ENCODE data around the gene ACTR1B. TPM values are rescaled to one million over a fixed set of nuclear protein-coding genes. Genes with fewer than 3 reads are reported as not detected.
"Not testable (repeated sequence)": the region's sequence is repeated elsewhere in the genome, so short reads cannot be mapped to it uniquely, and the experiment has no call there.

The ACTR1B gene
- total and polyA plus RNA-seq, 2 of the 4 experiments (the other 2 are of a cell fraction), result 40.5 to 68.8 TPM

- H3K4ac ChIP-seq (ENCODE audit: low read depth, low read length); H2BK15ac ChIP-seq (ENCODE audit: low read depth, low read length); H2BK120ac ChIP-seq (ENCODE audit: low read depth, low read length); H3K4me2 ChIP-seq (ENCODE audit: low read depth, low read length); H3K56ac ChIP-seq (ENCODE audit: extremely low read depth, insufficient read depth, low read length); H3K9me3 ChIP-seq (ENCODE audit: control insufficient read depth, insufficient read depth, low read length); H3K18ac ChIP-seq (ENCODE audit: low read depth, low read length); POLR2A ChIA-PET (ENCODE audit: unreplicated experiment); in situ Hi-C loops (cut with MboI; ENCODE audit: low sequenced_read_pairs); H3K4me3 ChIP-seq (ENCODE audit: insufficient read depth, low read depth, low read length); H3K14ac ChIP-seq (replicated peaks; ENCODE audit: low read depth, low read length); H3K23ac ChIP-seq (ENCODE audit: low read depth, low read length); H4K91ac ChIP-seq (ENCODE audit: insufficient read depth, low read depth, low read length); H2BK5ac ChIP-seq (ENCODE audit: low read depth, low read length, poor library complexity, severe bottlenecking); dilution Hi-C loops (cut with HindIII; ENCODE audit: low sequenced_read_pairs, unreplicated experiment); H3K36me3 ChIP-seq (ENCODE audit: control insufficient read depth, insufficient read depth, low read length); H3K27me3 ChIP-seq (ENCODE audit: control insufficient read depth, insufficient read depth, low read length); H4K20me1 ChIP-seq (ENCODE audit: insufficient read depth, low read length); H2AFZ ChIP-seq (replicated peaks; ENCODE audit: low read length, poor library complexity); intact Hi-C loops (cut with micrococcal nuclease); H2AK5ac ChIP-seq (ENCODE audit: low read depth, low read length); H3K27ac ChIP-seq (ENCODE audit: insufficient read depth, low read length); BruUV-seq (replicated peaks); H3K9ac ChIP-seq (ENCODE audit: low read depth, low read length); H2AK9ac ChIP-seq (replicated peaks; ENCODE audit: low read depth, low read length, poor library complexity); H4K8ac ChIP-seq (ENCODE audit: low read depth in 2 of 2, low read length in 2 of 2); H3K9me1 ChIP-seq (ENCODE audit: insufficient read depth, low read length); H3K4me1 ChIP-seq (ENCODE audit: control insufficient read depth, insufficient read depth, low read length); H3K79me1 ChIP-seq (ENCODE audit: low read depth in 1 of 2, low read length in 2 of 2); ATAC-seq (ENCODE audit: low read depth); H2BK20ac ChIP-seq (ENCODE audit: low read depth, low read length); H4K5ac ChIP-seq (ENCODE audit: low read depth, low read length); DNase-seq: not testable (repeated sequence)
- CTCF ChIA-PET, result interaction anchor here (1.1 kb wide), 1 partner anchor 13 kb away, joined by 4 read pairs; no protein-coding TSS in a partner anchor
- WGBS, 2 experiments (ENCODE audit: extremely low coverage in 2 of 2, insufficient read length in 1 of 2), result no CpG with 5 or more reads among the region's 3 CpGs
These were observed 23.4 kb upstream of the ACTR1B start for GRCh38 chr2:97687235-97687634.
